ENCODE results near the gene ZNF408.
"Not testable (repeated sequence)": the region's sequence is repeated elsewhere in the genome, so short reads cannot be mapped to it uniquely, and the experiment has no call there.

ZNF408 gene

DNA sequence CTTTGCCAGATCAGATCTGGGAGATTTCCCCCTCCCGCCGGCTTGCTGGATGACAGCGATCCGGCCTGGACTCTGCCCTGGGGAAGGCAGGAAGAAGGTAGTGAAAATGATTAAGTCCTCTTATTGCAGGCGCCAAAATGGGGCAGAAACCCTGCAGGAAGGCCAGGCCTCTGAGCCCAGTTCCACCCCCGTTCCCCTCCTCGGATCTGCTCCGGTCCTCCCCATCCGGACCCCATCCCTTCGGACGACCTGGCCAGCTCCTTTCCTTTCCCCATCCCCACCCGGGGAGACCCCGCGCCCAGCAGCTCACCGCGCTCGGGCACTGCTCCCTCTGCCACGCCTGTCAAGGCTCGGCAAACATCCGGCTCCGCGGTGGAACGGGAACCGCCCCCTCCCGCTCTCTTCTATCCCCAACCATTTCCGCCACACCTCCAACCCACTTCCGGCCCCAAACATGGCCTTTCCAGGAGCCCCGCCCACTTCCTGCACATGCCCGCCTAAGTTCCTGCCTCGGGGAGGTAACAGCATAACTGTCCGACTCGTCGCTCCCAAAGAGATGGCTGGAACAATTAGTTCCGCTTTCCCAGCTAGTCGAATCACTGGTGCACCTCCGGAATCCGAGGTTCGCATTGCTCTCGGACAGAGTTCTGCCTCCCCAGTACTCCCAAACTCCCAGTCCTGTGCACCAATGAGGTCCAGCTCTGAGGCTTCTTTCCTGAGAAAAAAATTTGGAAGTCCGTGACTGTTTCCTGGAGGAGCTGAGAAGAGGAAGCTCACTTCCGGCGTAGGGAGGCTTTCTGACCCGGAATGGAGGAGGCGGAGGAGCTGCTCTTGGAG lies at the start of gene ZNF408, which contains the start of gene ARHGAP1:
TSS of gene ZNF408 (plus strand) at position 791 of the 837 bp plus-strand sequence. CDS start at position 808, 17 bp downstream.
TSS of gene ARHGAP1 (minus strand) at position 379 of the 837 bp plus-strand sequence. CDS start 4,512 bp downstream, outside the sequence.
- DNase-seq (ENCODE audit: low read depth in 2 of 2), result peak; percentile 99 to 100

DNA sequence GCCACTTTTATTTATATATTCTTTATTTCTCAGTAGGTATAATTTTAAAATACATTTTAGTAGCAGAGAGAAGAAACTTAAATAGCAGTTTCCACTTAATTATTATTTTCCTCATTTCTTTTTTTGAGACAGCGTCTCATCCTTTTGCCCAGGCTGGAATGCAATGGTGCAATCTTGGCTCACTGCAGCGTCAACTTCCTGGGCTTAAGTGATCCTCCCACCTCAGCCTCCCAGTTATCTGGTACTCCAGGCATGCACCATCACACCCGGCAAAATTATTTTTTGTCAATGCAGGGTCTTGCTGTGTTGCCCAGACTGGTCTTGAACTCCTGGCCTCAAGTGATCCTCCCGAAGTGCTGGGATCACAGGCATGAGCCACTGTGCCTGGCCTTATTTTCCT lies 45.2 kb upstream of the ZNF408 start:
- DNase-seq (ENCODE audit: low read depth in 2 of 2), result no peak

DNA sequence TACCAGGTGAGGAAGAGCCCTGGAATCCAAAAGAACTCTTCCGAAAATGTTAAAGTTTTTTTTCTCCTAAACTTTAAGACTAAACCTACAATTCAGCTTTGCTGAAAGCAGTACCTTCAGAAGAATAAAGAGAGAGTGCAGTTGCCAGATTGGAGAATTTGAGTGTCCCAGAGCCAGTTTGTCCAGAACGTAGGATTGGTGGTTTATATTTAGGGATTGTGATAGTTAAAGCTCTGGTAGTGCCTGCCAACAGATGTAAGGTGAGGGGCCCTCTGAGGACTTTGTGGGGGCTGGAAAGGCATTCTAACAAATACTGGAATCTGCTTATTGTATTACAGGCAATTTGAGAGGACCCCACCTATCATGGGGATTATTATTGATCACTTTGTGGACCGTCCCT lies 43.6 kb upstream of the ZNF408 start:
- DNase-seq (ENCODE audit: low read depth in 2 of 2), result no peak

DNA sequence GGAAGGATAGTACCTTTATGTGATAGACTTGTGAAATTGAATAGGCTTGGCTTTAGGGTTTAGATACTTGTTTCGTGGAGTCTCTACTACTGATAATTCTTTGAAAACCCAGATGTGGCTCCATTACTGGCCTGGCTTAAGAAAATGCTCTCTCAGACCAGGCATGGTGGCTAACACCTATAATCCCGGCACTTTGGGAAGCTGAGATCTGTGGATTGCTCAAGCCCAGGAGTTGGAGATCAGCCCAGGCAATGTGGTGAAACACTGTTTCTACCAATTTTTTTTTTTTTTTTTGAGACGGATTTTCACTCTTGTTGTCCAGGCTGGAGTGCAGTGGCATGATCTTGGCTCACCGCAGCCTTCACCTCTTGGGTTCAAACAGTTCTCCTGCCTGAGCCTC lies 42.6 kb upstream of the ZNF408 start:
- no peak for DNase-seq (ENCODE audit: low read depth in 2 of 2)

DNA sequence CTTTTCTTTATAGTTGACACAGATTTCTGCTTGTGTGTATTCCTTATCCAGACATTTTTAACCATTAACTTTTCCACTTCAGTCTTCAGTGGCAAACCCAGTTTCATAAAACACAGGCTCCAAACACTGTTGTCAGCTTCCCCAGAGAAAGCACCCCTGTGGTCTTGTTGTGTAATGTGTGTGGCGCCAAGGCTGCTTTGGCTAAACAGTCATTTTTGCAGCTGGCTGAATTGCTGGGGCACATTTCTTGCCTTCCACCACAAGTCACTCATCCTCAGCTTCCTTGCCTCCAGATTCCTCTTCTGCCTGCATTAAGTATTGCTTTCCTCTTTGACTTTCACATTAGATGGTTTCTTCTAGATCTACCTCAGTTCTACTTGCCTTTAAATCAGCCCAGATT lies 40.9 kb upstream of the ZNF408 start:
- no peak for DNase-seq (ENCODE audit: low read depth in 2 of 2)

DNA sequence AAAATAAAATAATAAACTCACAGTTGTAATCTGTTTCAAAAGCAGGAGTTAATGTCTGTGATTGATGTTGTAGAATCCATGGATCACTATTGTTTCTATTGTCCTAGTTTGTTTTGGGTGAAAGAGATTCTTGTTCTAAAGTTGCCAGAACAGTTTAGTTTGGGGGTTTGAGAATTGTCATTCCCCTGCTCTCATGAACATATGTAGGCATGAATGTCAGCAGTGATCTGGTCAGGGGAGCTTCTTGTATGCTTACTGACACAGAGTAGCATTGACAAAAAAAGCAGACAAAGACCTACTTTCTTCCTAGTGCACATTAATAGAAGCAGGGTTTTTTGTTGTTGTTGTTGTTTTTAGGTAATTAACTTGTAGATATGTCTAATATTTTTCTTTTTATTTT lies 39.0 kb upstream of the ZNF408 start:
- no peak for DNase-seq (ENCODE audit: low read depth in 2 of 2)

DNA sequence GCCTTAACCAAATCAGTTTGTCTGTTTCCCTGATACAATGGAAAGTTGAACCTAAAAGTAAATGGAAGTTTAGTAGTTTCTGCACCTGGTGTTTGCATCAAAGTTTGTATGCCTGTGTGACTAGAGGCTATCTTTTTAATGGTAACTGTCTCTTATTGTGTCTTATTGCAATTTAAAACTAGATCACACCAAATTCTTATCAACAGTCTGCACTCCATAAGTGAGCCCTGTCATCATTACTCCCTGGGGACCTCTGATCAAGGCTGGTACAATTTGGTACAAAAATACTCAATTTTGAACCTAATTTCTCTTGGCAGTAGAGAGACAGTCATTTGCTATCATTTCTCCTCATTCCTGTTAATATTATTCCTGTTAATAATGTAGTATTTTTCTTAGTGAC lies 38.5 kb upstream of the ZNF408 start:
- DNase-seq (ENCODE audit: low read depth in 2 of 2), result no peak

DNA sequence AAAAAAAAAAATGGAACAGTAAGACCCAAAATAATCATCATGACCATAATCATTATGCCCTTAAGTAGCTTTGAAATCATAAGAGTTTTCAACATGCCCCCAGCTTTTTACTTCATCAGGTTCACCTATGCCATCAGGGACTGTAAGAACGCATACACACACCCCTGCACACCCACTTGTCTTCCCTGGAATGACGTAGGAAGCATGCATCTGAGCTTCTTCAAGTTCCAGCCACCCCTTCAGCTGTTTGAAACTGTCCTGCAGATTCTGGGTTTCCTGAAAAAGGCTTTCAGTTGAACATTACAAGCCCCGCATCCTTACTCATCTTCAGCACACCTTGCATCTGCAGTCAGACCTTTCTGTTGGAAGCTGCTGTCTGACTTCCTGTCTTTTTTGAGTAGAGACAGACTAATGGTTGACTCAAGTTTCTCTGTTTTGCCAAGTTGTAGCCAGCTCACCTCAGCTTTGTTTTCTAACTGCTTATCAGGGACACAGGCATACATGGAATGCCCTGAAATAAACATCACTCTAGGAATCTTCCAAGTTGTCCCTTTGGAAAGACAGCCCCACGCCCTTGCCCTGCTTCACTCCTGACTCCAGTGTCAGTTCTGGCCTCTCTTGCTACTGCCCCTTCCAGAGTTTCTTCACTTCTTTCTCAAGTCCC lies 37.4 kb upstream of the ZNF408 start:
- no peak for DNase-seq (ENCODE audit: low read depth in 2 of 2)

DNA sequence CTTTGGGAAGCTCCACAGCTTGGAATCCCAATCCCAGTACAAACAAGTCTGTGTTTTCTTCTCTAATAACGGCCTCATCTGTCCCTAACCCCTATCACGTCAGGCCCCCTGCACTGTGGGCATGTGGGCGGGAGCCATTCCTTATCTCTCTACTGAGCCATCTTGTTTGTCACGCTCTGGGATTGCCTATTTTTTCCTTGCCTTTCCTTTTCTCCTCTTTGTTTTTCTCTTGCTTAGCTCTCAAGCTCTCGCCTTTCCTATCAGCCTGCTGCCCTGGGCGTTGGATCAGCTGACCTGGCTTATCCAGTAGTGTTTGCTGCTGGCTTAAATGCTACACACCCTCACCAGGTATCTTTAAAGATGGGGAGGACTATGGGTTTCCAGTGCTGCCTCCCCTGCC lies 36.2 kb upstream of the ZNF408 start:
- no peak for DNase-seq (ENCODE audit: low read depth in 2 of 2)

DNA sequence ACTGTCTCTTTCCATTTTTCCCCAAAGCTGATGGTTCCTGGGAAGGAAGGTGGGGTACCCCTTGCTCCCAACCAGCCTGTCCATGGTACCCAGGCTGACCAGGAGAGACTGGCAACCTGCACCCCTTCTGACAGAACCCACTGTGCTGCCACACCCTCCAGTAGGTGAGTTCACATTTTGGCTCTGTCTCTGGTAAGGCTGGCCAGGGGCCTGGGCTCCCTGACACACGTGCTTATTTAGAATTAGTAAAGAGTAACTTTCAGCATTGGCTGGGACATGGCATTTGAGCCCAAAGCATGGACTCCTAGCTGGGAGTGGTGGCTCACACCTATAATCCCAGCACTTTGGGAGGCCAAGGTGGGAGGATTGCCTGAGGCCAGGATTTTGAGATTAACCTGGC lies 35.5 kb upstream of the ZNF408 start:
- DNase-seq (ENCODE audit: low read depth in 2 of 2), result no peak

DNA sequence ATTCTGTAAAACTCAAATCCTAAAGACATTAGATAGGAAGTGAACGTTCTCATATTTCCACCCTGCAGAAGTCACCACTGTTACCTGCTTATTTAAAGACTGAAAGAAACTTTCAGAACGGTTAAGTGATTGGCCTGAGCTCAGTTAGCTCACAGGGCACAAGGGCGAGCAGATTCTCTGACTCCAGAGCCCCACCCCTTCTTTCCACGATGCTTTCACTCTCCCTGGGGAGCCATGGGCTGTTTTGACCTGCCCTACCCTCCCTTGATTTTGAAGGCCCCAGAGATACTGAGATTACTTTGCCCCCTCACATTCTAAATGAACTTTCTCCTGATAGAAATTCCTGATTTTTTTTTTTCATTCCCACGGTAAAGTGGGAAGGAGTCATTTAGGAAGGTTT lies 34.3 kb upstream of the ZNF408 start:
- DNase-seq (ENCODE audit: low read depth in 2 of 2), result no peak

DNA sequence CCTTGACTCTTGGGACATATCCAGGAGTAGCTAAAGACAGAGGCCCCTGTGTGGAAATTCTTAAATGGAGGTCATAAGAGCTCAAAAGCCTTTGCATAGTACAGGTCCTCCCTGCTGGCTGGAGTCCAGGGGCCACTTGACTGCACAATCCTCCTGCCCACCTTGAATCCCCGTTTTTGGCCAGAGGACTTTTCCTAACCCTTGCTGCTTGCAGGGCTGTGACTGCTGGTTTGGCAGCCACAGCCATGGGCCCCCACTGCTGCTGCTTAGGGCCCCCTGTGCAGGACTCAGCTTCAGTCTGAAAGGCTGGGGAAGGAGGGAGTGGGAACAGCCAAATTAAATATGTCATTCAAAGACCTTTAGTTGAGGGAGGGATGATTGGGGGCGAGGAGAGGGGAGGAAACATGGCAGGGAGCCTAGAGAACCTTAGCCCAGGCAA lies 33.8 kb upstream of the ZNF408 start:
- DNase-seq (ENCODE audit: low read depth in 2 of 2), result no peak

DNA sequence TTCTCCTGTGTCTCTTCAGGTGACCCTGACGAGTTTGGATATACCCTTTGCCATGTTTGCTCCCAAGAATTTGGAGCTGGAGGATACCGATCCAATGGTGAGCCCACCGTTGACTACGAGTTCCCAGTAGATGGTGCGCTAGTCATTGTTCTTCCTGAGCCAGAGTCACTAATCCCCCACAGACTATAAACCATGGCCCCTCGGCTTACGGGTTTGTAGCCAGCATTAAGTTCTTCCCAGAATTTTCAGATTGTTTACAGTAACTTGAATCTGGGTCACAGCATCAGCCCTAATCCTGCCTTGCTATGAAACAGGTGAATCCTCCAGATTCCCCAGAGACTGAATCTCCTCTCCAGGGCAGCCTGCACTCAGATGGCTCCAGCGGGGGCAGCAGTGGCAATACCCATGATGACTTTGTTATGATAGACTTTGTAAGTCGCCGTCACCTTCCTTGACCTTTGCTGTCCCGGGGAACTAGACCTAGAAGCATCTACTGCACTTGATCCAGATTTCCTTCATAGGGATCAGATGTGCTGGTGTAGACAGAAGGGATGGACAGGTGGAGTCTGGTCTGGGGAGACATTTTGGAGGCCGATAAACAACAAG lies 32.2 kb upstream of the ZNF408 start:
- DNase-seq (ENCODE audit: low read depth in 2 of 2), result no peak

DNA sequence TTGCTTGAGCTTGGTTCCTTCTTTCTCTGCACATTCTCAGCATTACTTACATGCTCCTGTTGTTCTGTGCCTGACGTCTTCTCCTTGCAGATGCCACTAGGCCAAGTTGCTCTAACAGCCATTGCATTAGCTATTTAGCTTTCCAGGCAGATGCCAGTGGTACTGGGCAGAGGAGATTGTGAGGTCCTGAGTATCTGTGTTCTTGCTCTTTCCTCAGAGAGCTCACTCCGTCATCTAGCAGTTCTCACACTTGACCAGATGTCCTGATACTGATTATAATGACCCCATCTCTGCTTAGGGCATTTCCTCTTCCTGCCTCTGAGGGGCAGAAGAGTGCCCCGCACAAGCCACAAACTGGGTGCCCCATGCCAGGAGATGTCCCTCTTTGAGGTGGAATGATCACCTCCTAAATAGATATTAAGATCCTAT lies 31.1 kb upstream of the ZNF408 start:
- DNase-seq (ENCODE audit: low read depth in 2 of 2), result no peak

DNA sequence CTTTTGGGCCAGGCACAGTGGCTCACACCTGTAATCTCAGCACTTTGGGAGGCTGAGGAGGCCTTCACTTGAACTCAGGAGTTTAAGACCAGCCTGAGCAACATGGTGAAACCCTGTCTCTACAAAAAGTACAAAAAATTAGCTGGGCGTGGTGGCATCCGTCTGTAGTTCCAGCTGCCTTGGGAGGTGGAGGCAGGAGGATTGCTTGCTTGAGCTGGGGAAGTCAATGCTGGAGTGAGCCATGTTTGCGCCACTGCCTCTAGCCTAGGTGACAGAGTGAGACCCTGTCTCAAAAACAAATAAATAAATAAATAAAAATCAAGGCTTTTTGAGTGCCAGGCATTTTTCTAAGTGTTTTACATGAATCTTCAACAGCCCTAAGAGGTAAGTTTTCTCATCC lies 30.3 kb upstream of the ZNF408 start:
- not testable (repeated sequence) for DNase-seq (ENCODE audit: low read depth in 2 of 2)

DNA sequence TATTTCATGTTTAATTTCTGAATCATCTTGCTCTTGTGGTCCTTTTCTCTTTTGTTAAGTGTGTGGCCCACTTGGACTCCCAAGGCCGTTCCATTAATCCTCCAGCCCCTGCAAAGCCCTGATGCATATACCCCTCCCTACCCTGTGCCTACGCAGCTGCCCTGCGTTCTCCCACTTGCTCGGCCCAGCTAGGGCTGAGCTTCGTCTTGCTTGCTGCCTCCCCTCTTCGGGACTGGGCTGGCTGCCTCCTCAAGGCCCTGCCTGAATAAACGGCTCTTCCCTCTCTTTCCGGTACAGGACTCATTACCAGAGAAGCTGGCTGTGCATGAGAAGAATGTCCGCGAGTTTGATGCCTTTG lies 28.9 kb upstream of the ZNF408 start:
- no peak for DNase-seq (ENCODE audit: low read depth in 2 of 2)

DNA sequence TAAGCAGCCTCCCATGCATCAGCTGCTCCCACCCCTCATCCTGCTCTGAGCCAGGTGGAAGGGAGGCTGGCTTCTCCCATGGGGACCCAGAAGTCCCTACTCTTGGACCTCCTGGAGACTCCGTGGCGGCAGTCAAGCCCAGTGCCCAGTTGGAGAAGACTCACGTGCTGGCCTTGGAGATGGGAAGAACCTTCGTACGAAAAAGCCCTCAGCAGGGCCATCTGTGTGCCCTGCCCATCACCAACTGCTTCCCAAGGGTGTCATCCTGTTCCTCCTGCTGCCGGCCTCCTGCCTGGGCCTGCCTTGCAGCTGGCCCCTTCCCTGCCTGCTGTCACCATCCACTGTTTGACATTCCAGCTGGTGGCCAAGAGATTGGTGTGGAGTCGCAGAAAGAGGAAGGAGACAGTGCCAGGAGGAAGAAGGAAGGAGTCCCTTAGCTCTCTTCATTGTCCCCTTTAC lies 28.4 kb upstream of the ZNF408 start:
- DNase-seq (ENCODE audit: low read depth in 2 of 2), result no peak

DNA sequence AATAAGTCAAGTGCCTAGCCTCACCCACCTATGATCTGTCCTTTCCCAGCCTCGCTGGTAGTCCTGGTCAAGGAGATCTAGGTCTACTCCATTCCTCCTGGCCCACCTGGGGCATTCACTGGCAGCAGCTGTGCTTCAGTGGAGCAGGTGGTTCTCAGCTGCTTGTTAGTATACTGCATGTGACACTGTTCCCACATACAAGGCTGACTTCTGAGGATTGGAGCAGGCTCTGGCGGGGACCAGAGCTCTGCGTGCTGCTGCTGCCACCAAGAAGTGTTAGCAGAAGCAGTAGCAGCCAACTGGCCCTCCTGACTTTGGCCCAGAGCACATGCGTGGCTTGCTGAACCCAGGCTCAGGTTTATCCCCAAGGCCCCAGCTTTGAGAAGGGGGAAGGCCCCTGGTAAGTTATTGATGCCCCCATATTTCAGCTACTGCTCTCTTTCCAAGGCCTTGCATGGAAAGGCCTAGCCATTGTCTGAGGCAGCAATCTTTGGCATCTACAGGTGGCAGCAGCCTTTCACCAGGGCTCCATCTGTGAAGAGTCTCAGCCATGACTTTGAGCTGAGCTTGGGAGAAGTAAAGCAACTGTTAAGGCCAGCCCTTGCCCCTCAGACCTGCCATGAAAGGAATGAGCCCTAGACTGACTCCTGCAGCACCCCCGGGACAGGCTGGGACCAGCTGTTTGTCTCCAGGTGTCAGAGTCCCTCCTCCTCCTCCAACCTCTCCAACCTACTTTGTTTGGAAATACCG lies 26.9 kb upstream of the ZNF408 start:
- no peak for DNase-seq (ENCODE audit: low read depth in 2 of 2)

DNA sequence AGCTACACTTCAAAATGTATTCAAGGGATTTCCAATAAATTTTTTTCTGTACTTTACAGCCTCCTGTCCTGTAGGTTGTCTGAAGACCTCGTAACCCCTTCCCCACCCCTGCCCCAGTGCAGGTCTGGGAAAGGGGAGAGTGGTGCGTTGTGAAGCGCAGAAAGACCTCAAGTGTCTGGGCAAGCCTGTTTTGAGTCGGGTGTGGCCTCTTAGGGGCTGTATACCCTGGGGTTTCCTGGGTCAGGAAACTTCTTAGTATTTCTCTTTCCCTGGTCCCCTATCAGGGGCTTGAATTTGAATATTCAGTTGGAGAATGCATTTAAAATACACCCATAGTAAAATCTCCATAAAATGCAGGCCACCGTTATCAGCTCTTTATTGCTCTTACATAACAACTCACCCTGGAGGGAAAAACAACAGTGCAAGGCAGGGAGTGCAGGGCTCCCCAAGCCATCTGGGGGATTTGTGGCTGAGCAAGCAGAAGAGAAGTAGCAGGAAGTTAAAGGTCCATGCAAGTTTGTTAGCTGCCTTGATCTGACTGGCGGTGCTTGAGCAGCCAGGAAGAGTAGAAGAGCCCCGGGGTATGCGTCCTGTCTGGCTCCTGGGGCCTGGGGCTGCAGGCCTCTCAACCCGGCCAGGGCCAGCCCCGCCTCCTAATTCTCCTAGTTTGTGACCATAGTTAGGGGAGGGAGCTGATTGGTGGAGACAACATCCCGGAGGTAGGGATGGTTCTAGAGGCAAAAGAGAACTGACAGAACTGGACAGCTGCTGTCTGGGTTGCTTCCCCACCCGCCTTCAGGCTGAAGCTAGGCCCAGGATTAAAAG lies 26.2 kb upstream of the ZNF408 start:
- no peak for DNase-seq (ENCODE audit: low read depth in 2 of 2)

DNA sequence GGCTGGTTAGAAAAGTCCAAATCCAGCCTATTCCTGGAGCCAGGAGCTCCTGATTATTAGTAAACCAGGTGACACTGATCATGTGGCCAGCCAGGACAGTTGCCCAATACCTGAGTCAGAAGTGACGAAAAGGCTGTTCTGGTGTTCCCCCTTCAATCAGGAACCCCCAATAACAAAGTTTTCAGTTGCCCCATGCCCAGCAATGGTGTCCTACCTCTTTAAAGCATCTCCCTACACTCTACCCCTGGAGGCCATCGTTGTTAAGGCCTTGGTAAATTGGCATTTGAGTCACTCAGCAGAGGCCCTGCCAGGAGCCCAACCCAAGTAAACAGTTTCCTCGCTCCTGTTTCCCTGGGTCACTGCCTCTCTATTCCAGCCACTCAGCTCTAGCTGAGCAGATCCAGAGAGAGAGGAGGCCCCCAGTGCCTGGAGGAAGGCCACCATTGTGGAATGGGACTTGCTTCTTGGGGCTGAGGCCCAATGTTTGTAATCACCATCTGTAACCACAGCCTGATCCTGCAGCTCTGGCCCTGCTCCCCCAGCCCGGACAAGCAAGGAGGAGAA lies 25.5 kb upstream of the ZNF408 start:
- no peak for DNase-seq (ENCODE audit: low read depth in 2 of 2)

DNA sequence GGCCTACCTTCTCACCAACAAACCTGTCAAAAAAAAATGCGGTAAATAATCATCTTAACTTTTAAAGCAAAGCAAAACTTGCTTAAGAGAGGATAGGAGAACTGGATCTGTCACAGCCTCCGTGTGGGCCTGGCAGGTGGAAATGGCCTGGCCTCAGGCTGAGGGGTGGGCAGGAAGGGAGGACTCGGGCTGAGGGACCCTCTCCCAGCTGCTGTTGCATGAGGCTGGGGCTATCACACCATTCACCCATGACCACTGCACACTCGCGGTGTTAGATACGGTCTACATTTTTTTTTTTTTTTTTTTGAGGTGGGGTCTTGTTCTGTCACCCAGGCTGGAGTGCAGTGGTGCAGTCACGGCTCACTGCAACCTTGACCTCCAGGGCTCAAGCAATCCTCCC lies 24.9 kb upstream of the ZNF408 start:
- DNase-seq (ENCODE audit: low read depth in 2 of 2), result no peak
